GM10266 (cell line): ENCODE results near the gene ITGA2B.

Source experiments
- DNase-seq: peaks from one replicate; pipeline ENCODE4 v3.0.0; 2012; ENCODE audit errors: extremely low spot score
- CTCF ChIP-seq: IDR thresholded peaks from 2 replicates; pipeline ENCODE4 v1.5.1; 2012; ENCODE audit warnings: mild to moderate bottlenecking, low read depth; ENCODE audit not compliant: control insufficient read depth, insufficient read depth; ENCODE audit errors: missing control alignments

ITGA2B gene

DNA sequence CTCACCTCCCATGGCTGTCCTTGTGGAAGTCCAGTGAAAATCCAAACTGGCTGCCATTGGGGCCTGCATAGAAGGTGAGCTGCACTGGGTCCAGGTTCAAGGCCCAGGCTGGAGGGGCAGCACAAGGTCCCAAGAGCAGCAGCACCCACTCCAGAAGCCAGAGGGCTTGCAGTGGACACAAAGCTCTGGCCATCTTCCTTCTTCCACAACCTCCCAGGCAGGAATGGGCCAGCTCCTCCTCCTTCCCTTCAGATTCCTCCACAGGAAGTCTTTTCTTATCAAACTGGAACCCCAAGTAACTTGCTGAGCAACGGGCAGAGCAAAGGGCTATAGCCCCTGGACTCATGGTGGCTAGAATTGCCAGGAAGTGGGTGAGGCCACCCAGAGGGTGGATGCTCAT, at the start of gene ITGA2B:
Gene ITGA2B, minus strand, starts transcription at position 369 of the 400 bp plus-strand sequence. Its CDS starts 176 bp downstream, at position 193.
- DNase-seq, result no peak
- no peak for TF ChIP-seq CTCF

GRCh38 chr17:44439168-44439567, 49.7 kb upstream of the ITGA2B start:
- no peak for TF ChIP-seq CTCF
- DNase-seq, result no peak

- peak; percentile 12 for DNase-seq
- no peak for TF ChIP-seq CTCF
Measured at GRCh38 chr17:44438636-44439035, 49.2 kb upstream of the ITGA2B start.

DNA sequence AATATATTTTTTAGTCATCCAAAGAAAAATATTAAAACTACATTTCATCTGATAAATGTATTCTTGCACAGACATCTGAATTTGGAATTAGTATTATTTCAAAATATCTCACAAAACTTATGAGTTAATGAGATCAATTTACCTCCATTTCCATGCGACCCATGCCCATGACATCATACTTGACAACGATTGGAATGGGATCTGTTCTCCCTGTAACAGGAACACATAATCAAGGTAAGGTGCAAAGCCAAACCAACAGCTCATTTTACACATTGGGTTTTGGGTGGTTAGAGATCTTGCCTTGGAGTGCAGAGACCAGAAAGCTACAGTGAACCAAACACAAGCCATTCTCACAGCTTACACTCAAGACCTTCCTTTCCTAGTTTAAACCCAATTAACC, 46.9 kb upstream of the ITGA2B start:
- no peak for TF ChIP-seq CTCF
- no peak for DNase-seq

DNA sequence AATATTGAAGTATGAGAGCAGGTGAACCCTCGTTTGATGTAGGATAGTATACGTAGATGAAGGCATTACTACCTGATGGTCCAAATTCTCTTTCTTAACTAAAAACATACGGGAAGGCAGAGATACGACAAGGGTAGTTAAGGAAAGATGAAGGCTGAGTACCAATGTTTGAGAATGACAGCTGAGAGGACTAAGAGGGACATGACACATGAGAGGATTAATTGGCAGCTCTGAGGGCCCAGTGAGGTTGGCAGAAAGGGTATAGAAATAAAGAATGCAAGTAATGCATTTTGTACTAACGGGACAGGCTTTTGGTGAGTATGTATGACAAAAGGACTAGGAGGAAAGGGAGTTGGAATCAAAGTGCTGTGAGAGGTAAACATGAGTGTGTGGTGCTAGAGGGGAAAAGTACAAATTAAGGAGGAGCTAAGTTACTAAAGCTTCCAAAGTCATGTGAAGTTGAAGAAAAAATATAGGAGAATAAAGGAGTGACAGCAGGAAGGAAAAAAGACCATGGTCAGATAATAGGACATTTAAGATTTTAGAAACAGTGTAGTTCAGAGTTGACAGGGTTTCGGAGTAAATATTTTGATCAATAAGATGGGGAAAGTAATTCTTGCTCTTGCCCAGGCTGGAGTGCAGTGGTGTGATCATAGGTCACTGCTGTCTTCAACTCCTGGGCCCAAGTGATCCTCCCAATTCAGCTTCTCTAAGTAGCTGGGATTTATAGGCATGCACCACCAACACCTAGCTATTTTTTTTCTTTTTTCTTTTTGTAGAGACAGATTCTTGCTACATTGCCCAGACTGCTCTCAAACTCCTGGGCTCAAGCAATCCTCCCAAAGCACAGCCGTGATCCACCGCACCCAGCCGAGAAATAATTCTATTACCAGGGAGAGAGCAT, 43.1 kb upstream of the ITGA2B start:
- no peak for TF ChIP-seq CTCF
- DNase-seq, result no peak

GRCh38 chr17:44424828-44425461, 35.5 kb upstream of the ITGA2B start:
- TF ChIP-seq CTCF, result no peak
- no peak for DNase-seq

GRCh38 chr17:44417553-44417952, 28.1 kb upstream of the ITGA2B start:
- DNase-seq, result peak; percentile 37
- no peak for TF ChIP-seq CTCF
